Measurements from ENCODE around the gene CPM.

DNA sequence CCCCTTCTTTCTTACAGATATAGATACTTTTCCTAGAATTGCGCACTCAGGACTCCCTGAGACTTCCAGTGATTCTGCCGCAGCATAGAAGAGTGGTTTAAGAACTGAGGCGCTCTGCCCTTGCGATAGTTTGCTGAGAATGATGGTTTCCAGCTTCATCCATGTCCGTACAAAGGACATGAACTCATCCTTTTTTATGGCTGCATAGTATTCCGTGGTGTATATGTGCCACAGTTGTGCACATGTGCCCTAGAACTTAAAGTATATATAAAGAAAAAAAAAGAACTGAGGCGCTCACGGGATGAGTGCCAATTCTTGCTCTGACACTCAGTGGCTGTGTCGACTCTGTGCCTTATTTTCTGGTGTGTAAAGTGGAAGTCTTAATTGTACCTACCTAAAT, 1.4 kb upstream of the CPM start:
- TF ChIP-seq POLR2A (IDR thresholded peaks at IDR 0.05), result no peak
- TF ChIP-seq, protein P1, sequence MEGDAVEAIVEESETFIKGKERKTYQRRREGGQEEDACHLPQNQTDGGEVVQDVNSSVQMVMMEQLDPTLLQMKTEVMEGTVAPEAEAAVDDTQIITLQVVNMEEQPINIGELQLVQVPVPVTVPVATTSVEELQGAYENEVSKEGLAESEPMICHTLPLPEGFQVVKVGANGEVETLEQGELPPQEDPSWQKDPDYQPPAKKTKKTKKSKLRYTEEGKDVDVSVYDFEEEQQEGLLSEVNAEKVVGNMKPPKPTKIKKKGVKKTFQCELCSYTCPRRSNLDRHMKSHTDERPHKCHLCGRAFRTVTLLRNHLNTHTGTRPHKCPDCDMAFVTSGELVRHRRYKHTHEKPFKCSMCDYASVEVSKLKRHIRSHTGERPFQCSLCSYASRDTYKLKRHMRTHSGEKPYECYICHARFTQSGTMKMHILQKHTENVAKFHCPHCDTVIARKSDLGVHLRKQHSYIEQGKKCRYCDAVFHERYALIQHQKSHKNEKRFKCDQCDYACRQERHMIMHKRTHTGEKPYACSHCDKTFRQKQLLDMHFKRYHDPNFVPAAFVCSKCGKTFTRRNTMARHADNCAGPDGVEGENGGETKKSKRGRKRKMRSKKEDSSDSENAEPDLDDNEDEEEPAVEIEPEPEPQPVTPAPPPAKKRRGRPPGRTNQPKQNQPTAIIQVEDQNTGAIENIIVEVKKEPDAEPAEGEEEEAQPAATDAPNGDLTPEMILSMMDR (IDR thresholded peaks at IDR 0.05), result no peak

Data from Peyer's patch (tissue), 4 donors.